GM21381 (cell line): ENCODE results near the gene CCDC9B.

Experiments
- ATAC-seq: cut with Tn5 transposase; IDR thresholded peaks from one replicate; pipeline ENCODE4 v1.9.1; 2021; ENCODE audit warnings: mild to moderate bottlenecking, moderate library complexity; ENCODE audit not compliant: unreplicated experiment

The CCDC9B gene

GRCh38 chr15:40331637-40332036 lies 9.1 kb downstream of the CCDC9B start:
- ATAC-seq, result no peak

- ATAC-seq, result no peak
These were observed 9.7 kb downstream of the CCDC9B start for GRCh38 chr15:40331026-40331425.

- no peak for ATAC-seq
These were observed 10.3 kb downstream of the CCDC9B start for GRCh38 chr15:40330368-40330836.

- ATAC-seq, result no peak
These were observed 10.9 kb downstream of the CCDC9B start for GRCh38 chr15:40329804-40330203.

- no peak for ATAC-seq
These were observed 12.0 kb downstream of the CCDC9B start for GRCh38 chr15:40328751-40329150.

- ATAC-seq, result no peak
These were observed 12.6 kb downstream of the CCDC9B start for GRCh38 chr15:40328176-40328575.

- ATAC-seq, result no peak
These were observed 13.3 kb downstream of the CCDC9B start for GRCh38 chr15:40327457-40327856.

- ATAC-seq, result no peak
These were observed 15.0 kb downstream of the CCDC9B start for GRCh38 chr15:40325700-40326099.

GRCh38 chr15:40325188-40325587 lies 15.6 kb downstream of the CCDC9B start:
- ATAC-seq, result no peak

- peak; percentile 10 for ATAC-seq
These were observed 16.5 kb downstream of the CCDC9B start for GRCh38 chr15:40323953-40324937.

GRCh38 chr15:40323239-40323952 lies 17.3 kb downstream of the CCDC9B start, which contains the start of gene INAFM2:
INAFM2 (plus strand) TSS chr15:40323692; CDS start chr15:40324056, 364 bp downstream.
- ATAC-seq, result peak; percentile 80

- no peak for ATAC-seq
These were observed 18.1 kb downstream of the CCDC9B start for GRCh38 chr15:40322531-40323238.

GRCh38 chr15:40320931-40321371 lies 19.8 kb downstream of the CCDC9B start:
- ATAC-seq, result no peak

- ATAC-seq, result no peak
These were observed 20.3 kb downstream of the CCDC9B start for GRCh38 chr15:40320409-40320808.

- no peak for ATAC-seq
These were observed 23.2 kb downstream of the CCDC9B start for GRCh38 chr15:40317580-40317979.

GRCh38 chr15:40316931-40317330 lies 23.8 kb downstream of the CCDC9B start:
- ATAC-seq, result no peak

- no peak for ATAC-seq
These were observed 25.9 kb downstream of the CCDC9B start for GRCh38 chr15:40314723-40315276.

- ATAC-seq, result no peak
These were observed 27.0 kb downstream of the CCDC9B start for GRCh38 chr15:40313531-40314398.

GRCh38 chr15:40312370-40313158 lies 28.2 kb downstream of the CCDC9B start:
- ATAC-seq, result no peak
